ENCODE results near the gene ZMYND15.

ZMYND15 gene

GRCh38 chr17:4734857-4735475 is 4.7 kb upstream of the ZMYND15 start:
- Histone ChIP-seq H3K9ac (ENCODE audit: low read length) (no peak overlapping the region), H3K9me3 (ENCODE audit: control insufficient read depth, low read length) (no peaks in the 10 kb centered on the region), H3K4me3 (ENCODE audit: low read length) (no peak overlapping the region), H3K27me3 (replicated peaks; ENCODE audit: control insufficient read depth, insufficient read depth, low read length) (peaks cover 12% of the 10 kb centered on the region), H3K4me1 (ENCODE audit: control insufficient read depth, insufficient read depth, low read length) (peaks cover 13% of the 10 kb centered on the region), H3K36me3 (ENCODE audit: control insufficient read depth, insufficient read depth, low read length, severe bottlenecking) (no peaks in the 10 kb centered on the region)
- no peak for DNase-seq (ENCODE audit: low read depth)

DNA sequence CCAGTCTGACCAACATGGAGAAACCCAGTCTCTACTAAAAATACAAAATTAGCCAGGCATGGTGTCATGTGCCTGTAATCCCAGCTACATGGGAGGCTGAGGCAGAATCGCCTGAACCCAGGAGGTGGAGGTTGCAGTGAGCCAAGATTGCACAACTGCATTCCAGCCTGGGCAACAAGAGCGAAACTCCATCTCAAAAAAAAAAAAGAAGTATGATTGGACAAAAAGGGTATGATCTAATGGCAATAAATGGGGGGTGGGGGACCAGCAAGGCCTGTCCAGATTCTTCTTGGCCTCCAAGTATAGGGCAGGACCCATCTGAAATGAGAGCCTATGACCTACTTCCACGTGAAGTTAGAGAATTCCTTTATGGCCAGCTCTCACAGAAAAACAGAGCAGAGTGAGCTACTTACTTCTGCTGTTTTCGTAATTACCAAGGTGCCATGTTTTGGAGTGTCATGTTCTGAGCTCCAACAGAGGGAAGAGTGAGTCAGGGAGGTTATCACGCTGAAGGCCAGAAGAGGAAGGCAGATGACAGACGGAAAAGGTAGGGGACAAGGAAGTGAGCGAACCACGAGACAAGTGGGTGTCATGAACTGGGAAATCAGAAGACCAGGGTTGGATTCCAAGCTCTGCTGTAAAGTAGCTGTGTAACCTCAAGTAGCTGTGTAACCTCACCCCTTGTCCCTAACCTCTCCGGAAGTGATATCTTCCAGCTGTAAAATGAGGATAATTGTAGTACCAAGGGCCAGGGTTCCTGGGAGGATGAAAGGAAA is 3.6 kb upstream of the ZMYND15 start:
- no peak overlapping the region for H3K4me3 ChIP-seq (ENCODE audit: low read length)
- H3K9ac ChIP-seq (ENCODE audit: low read length) = no peak overlapping the region
- peaks cover 13% of the 10 kb centered on the region for H3K4me1 ChIP-seq (ENCODE audit: control insufficient read depth, insufficient read depth, low read length)
- H3K9me3 ChIP-seq (ENCODE audit: control insufficient read depth, low read length) = no peaks in the 10 kb centered on the region
- H3K36me3 ChIP-seq (ENCODE audit: control insufficient read depth, insufficient read depth, low read length, severe bottlenecking) = no peaks in the 10 kb centered on the region
- no peak for DNase-seq (ENCODE audit: low read depth)
- H3K27me3 ChIP-seq (replicated peaks; ENCODE audit: control insufficient read depth, insufficient read depth, low read length) = peaks cover 19% of the 10 kb centered on the region

DNA sequence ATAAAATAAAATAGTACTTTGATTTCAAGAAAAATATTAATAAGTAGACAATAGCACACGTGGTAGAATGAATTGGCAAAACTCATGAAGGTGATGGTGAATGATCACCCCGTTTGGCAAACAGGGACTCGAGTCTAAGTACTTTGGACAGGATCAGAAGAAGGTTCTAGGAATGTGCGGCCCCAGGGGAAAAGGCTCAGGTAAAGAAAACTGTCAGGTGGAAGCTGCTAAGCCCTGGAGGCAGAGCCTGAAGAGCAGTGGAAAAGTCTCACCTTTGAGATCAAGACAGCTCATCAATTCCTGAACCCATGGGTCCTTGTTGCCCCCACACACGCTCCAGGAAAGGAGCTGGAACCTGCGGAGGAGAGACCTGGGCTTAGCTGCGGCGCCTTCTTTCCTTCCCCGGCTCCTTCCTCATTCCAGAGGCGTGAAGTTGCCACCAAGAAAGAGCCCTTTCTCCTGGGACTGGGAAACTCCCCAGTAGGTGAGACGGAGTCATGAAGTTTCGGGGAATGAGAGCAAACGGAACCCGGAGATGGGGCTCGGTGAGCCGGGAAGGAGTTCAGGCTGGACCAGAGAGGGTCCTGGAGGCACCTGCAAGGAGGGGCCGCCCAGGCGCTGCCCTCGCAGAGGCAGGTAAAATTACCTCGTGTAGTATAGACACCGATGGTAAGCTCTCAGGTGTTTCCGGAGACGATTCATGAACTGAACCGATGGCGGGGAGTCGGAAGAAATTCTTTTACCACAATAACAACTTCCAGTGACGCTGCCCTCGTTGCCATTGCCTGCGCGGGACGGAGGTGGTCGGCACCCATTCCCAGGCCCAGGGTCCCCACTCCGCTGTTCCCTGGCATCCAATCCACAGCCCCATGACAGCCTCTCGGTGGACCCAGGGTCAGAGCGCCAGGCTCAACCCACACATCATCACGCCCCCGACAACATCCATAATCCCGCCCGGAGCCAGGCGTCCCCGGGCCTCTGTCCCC is 1.2 kb upstream of the ZMYND15 start:
- Histone ChIP-seq H3K36me3 (ENCODE audit: control insufficient read depth, insufficient read depth, low read length, severe bottlenecking) (no peaks in the 10 kb centered on the region), H3K9me3 (ENCODE audit: control insufficient read depth, low read length) (no peaks in the 10 kb centered on the region), H3K4me1 (ENCODE audit: control insufficient read depth, insufficient read depth, low read length) (peaks cover 9% of the 10 kb centered on the region), H3K9ac (ENCODE audit: low read length) (peak overlapping the region; percentile 73), H3K27me3 (replicated peaks; ENCODE audit: control insufficient read depth, insufficient read depth, low read length) (peaks cover 19% of the 10 kb centered on the region), H3K4me3 (ENCODE audit: low read length) (peak overlapping the region; percentile 84)
- no peak for DNase-seq (ENCODE audit: low read depth)

- H3K9me3 ChIP-seq (ENCODE audit: control insufficient read depth, low read length) = no peaks in the 10 kb centered on the region
- no peaks in the 10 kb centered on the region for H3K36me3 ChIP-seq (ENCODE audit: control insufficient read depth, insufficient read depth, low read length, severe bottlenecking)
- H3K4me3 ChIP-seq (ENCODE audit: low read length) = peak overlapping the region; percentile 84
- peaks cover 32% of the 10 kb centered on the region for H3K27me3 ChIP-seq (replicated peaks; ENCODE audit: control insufficient read depth, insufficient read depth, low read length)
- peak overlapping the region; percentile 73 for H3K9ac ChIP-seq (ENCODE audit: low read length)
- DNase-seq (ENCODE audit: low read depth) = no peak
- H3K4me1 ChIP-seq (ENCODE audit: control insufficient read depth, insufficient read depth, low read length) = peaks cover 9% of the 10 kb centered on the region
Observed at GRCh38 chr17:4740025-4740351, 355 bp downstream of the ZMYND15 start.

DNA sequence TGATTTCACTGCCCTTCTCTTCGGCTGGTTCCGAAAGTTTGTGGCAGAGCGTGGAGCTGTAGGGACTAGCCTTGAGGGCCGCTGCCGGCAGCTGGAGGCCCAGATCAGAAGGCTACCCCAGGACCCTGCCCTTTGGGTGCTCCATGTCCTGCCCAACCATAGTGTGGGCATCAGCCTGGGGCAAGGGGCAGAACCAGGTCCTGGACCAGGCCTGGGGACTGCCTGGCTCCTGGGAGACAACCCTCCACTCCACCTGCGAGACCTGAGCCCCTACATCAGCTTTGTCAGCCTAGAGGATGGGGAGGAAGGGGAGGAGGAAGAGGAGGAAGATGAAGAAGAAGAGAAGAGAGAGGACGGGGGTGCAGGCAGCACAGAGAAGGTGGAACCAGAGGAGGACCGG is 951 bp downstream of the ZMYND15 start:
- Histone ChIP-seq H3K4me3 (ENCODE audit: low read length) (no peak overlapping the region), H3K9ac (ENCODE audit: low read length) (no peak overlapping the region), H3K27me3 (replicated peaks; ENCODE audit: control insufficient read depth, insufficient read depth, low read length) (peaks cover 36% of the 10 kb centered on the region), H3K36me3 (ENCODE audit: control insufficient read depth, insufficient read depth, low read length, severe bottlenecking) (no peaks in the 10 kb centered on the region), H3K4me1 (ENCODE audit: control insufficient read depth, insufficient read depth, low read length) (peaks cover 9% of the 10 kb centered on the region), H3K9me3 (ENCODE audit: control insufficient read depth, low read length) (no peaks in the 10 kb centered on the region)
- no peak for DNase-seq (ENCODE audit: low read depth)

- Histone ChIP-seq H3K27me3 (replicated peaks; ENCODE audit: control insufficient read depth, insufficient read depth, low read length) (peaks cover 39% of the 10 kb centered on the region), H3K4me3 (ENCODE audit: low read length) (no peak overlapping the region), H3K36me3 (ENCODE audit: control insufficient read depth, insufficient read depth, low read length, severe bottlenecking) (no peaks in the 10 kb centered on the region), H3K4me1 (ENCODE audit: control insufficient read depth, insufficient read depth, low read length) (peaks cover 6% of the 10 kb centered on the region), H3K9ac (ENCODE audit: low read length) (no peak overlapping the region), H3K9me3 (ENCODE audit: control insufficient read depth, low read length) (no peaks in the 10 kb centered on the region)
- DNase-seq (ENCODE audit: low read depth) = no peak
Observed at GRCh38 chr17:4741544-4741943, 1.9 kb downstream of the ZMYND15 start.

- Histone ChIP-seq H3K4me3 (ENCODE audit: low read length) (no peak overlapping the region), H3K27me3 (replicated peaks; ENCODE audit: control insufficient read depth, insufficient read depth, low read length) (peaks cover 39% of the 10 kb centered on the region), H3K9me3 (ENCODE audit: control insufficient read depth, low read length) (no peaks in the 10 kb centered on the region), H3K4me1 (ENCODE audit: control insufficient read depth, insufficient read depth, low read length) (peaks cover 6% of the 10 kb centered on the region), H3K36me3 (ENCODE audit: control insufficient read depth, insufficient read depth, low read length, severe bottlenecking) (no peaks in the 10 kb centered on the region), H3K9ac (ENCODE audit: low read length) (no peak overlapping the region)
- no peak for DNase-seq (ENCODE audit: low read depth)
Observed at GRCh38 chr17:4742133-4742532, 2.5 kb downstream of the ZMYND15 start.

- no peak for DNase-seq (ENCODE audit: low read depth)
- peaks cover 39% of the 10 kb centered on the region for H3K27me3 ChIP-seq (replicated peaks; ENCODE audit: control insufficient read depth, insufficient read depth, low read length)
- peaks cover 6% of the 10 kb centered on the region for H3K4me1 ChIP-seq (ENCODE audit: control insufficient read depth, insufficient read depth, low read length)
- no peak overlapping the region for H3K9ac ChIP-seq (ENCODE audit: low read length)
- H3K4me3 ChIP-seq (ENCODE audit: low read length) = no peak overlapping the region
- H3K9me3 ChIP-seq (ENCODE audit: control insufficient read depth, low read length) = no peaks in the 10 kb centered on the region
- H3K36me3 ChIP-seq (ENCODE audit: control insufficient read depth, insufficient read depth, low read length, severe bottlenecking) = no peaks in the 10 kb centered on the region
Observed at GRCh38 chr17:4742629-4743028, 3.0 kb downstream of the ZMYND15 start.

- Histone ChIP-seq H3K4me3 (ENCODE audit: low read length) (no peak overlapping the region), H3K4me1 (ENCODE audit: control insufficient read depth, insufficient read depth, low read length) (peaks cover 6% of the 10 kb centered on the region), H3K27me3 (replicated peaks; ENCODE audit: control insufficient read depth, insufficient read depth, low read length) (peaks cover 36% of the 10 kb centered on the region), H3K9ac (ENCODE audit: low read length) (no peak overlapping the region), H3K9me3 (ENCODE audit: control insufficient read depth, low read length) (no peaks in the 10 kb centered on the region), H3K36me3 (ENCODE audit: control insufficient read depth, insufficient read depth, low read length, severe bottlenecking) (no peaks in the 10 kb centered on the region)
- DNase-seq (ENCODE audit: low read depth) = no peak
Observed at GRCh38 chr17:4743216-4743615, 3.6 kb downstream of the ZMYND15 start.

DNA sequence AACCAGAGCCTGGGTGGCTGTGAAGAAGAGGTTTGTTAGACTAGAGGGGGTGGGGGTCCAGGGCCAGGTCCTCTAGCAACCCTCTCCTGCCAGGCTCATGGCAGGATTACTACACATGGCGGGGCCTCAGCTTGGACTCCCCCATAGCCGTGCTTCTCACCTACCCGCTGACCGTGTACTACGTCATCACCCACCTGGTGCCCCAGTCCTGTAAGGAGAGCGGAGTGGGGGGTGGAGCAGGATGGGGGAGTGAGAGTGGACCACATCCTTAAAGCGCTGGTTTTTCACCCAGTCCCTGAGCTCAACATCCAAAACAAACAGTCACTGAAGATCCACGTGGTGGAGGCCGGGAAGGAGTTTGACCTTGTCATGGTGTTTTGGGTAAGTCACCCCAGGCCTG is 4.3 kb downstream of the ZMYND15 start:
- Histone ChIP-seq H3K4me1 (ENCODE audit: control insufficient read depth, insufficient read depth, low read length) (peaks cover 3% of the 10 kb centered on the region), H3K27me3 (replicated peaks; ENCODE audit: control insufficient read depth, insufficient read depth, low read length) (peaks cover 32% of the 10 kb centered on the region), H3K4me3 (ENCODE audit: low read length) (no peak overlapping the region), H3K36me3 (ENCODE audit: control insufficient read depth, insufficient read depth, low read length, severe bottlenecking) (no peaks in the 10 kb centered on the region), H3K9me3 (ENCODE audit: control insufficient read depth, low read length) (no peaks in the 10 kb centered on the region), H3K9ac (ENCODE audit: low read length) (no peak overlapping the region)
- DNase-seq (ENCODE audit: low read depth) = no peak

Data from adipocyte (in vitro differentiated cells).